GM12878 (cell line): ENCODE data around the gene DOHH.

ENCODE experiments used
- EZH2 ChIP-seq: IDR thresholded peaks from 2 replicates; pipeline ENCODE4 v1.6.1; 2012; ENCODE audit warnings: low read depth, mild to moderate bottlenecking, control low read depth, inconsistent platforms, low read length, borderline replicate concordance; ENCODE audit not compliant: control insufficient read depth
- JUNB ChIP-seq: IDR thresholded peaks from 2 replicates; pipeline ENCODE4 v1.6.1; 2016; ENCODE audit warnings: antibody characterized with exemption, mild to moderate bottlenecking
- PAX8 ChIP-seq: fragments of 450-650 bp; IDR thresholded peaks from 2 replicates; pipeline ENCODE4 v1.6.1; 2017; ENCODE audit warnings: mild to moderate bottlenecking, moderate library complexity
- POLR2A ChIP-seq: IDR thresholded peaks from 2 replicates; pipeline ENCODE4 v1.6.1; 2011; ENCODE audit warnings: low read depth, mild to moderate bottlenecking, low read length
- RB1 ChIP-seq: fragments of 450-650 bp; formaldehyde crosslinking; IDR thresholded peaks from 2 replicates; pipeline ENCODE4 v1.6.1; 2017; ENCODE audit warnings: mild to moderate bottlenecking, borderline replicate concordance
- ZBTB11 ChIP-seq: fragments of 450-650 bp; formaldehyde crosslinking; IDR thresholded peaks from 2 replicates; pipeline ENCODE4 v1.5.0; 2022; ENCODE audit warnings: mild to moderate bottlenecking, missing genetic modification characterization
- TF ChIP-seq, protein P1 (sequence below): IDR thresholded peaks from 2 replicates; pipeline ENCODE4 v1.6.1; 2011; ENCODE audit warnings: low read depth, mild to moderate bottlenecking, low read length, moderate library complexity, borderline replicate concordance; ENCODE audit errors: extremely low read depth
- TF ChIP-seq, protein P2 (sequence below), 3 experiments: IDR thresholded peaks in 2 of 3; conservative IDR thresholded peaks in 1 of 3; 2 replicates each; pipeline ENCODE4 v1.5.1; 2011; ENCODE audit warnings: low read depth in 3 of 3, low read length in 3 of 3, mild to moderate bottlenecking in 3 of 3, control low read depth in 2 of 3, moderate library complexity in 2 of 3, inconsistent platforms in 1 of 3, mixed read lengths in 1 of 3; ENCODE audit not compliant: control insufficient read depth in 2 of 3, insufficient read depth in 1 of 3; ENCODE audit errors: extremely low read depth in 1 of 3

GRCh38 chr19:3547301-3547731, 46.8 kb upstream of the DOHH start:
- peak; percentile 31; the same call in 1 of the 2 replicates for TF ChIP-seq POLR2A
- TF ChIP-seq, protein P1, sequence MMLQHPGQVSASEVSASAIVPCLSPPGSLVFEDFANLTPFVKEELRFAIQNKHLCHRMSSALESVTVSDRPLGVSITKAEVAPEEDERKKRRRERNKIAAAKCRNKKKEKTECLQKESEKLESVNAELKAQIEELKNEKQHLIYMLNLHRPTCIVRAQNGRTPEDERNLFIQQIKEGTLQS, result no peak
- TF ChIP-seq, protein P2, sequence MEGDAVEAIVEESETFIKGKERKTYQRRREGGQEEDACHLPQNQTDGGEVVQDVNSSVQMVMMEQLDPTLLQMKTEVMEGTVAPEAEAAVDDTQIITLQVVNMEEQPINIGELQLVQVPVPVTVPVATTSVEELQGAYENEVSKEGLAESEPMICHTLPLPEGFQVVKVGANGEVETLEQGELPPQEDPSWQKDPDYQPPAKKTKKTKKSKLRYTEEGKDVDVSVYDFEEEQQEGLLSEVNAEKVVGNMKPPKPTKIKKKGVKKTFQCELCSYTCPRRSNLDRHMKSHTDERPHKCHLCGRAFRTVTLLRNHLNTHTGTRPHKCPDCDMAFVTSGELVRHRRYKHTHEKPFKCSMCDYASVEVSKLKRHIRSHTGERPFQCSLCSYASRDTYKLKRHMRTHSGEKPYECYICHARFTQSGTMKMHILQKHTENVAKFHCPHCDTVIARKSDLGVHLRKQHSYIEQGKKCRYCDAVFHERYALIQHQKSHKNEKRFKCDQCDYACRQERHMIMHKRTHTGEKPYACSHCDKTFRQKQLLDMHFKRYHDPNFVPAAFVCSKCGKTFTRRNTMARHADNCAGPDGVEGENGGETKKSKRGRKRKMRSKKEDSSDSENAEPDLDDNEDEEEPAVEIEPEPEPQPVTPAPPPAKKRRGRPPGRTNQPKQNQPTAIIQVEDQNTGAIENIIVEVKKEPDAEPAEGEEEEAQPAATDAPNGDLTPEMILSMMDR (IDR thresholded peaks at IDR 0.05 in 2 of 3, conservative IDR thresholded peaks at IDR 0.05 in 1 of 3; ENCODE audit: control insufficient read depth in 2 of 3, extremely low read depth in 1 of 3, insufficient read depth in 1 of 3, low read depth in 3 of 3, low read length in 3 of 3), result peak; percentile 30 to 71 (median 63)
- no peak for TF ChIP-seq JUNB
- TF ChIP-seq RB1, result no peak
- TF ChIP-seq PAX8, result no peak
- no peak for TF ChIP-seq ZBTB11
- TF ChIP-seq EZH2, result no peak
